ENCODE results near the gene ZNF530.

- TF ChIP-seq, protein P1, sequence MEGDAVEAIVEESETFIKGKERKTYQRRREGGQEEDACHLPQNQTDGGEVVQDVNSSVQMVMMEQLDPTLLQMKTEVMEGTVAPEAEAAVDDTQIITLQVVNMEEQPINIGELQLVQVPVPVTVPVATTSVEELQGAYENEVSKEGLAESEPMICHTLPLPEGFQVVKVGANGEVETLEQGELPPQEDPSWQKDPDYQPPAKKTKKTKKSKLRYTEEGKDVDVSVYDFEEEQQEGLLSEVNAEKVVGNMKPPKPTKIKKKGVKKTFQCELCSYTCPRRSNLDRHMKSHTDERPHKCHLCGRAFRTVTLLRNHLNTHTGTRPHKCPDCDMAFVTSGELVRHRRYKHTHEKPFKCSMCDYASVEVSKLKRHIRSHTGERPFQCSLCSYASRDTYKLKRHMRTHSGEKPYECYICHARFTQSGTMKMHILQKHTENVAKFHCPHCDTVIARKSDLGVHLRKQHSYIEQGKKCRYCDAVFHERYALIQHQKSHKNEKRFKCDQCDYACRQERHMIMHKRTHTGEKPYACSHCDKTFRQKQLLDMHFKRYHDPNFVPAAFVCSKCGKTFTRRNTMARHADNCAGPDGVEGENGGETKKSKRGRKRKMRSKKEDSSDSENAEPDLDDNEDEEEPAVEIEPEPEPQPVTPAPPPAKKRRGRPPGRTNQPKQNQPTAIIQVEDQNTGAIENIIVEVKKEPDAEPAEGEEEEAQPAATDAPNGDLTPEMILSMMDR (IDR thresholded peaks at IDR 0.05): no peak
- TF ChIP-seq POLR2A (IDR thresholded peaks at IDR 0.05) (peak in 1 of 2 donors; percentile 27), POLR2AphosphoS5 (IDR thresholded peaks at IDR 0.05) (no peak)
Measured at GRCh38 chr19:57559404-57560025, 40.2 kb upstream of the ZNF530 start, which contains the start of gene ZNF550.

Data from gastroesophageal sphincter (tissue), 3 donors.